Tibial nerve (tissue), 4 donors: ENCODE data around the gene ERBB2. TPM values are rescaled to one million over a fixed set of nuclear protein-coding genes. Genes with fewer than 3 reads are reported as not detected.
A peak's percentile ranks its signal among the peaks of the same experiment; 100 is the strongest.

Source experiments
- DNase-seq, 2 donors: peaks; one replicate each; pipeline ENCODE4 v3.0.0-alpha.2; 2019; ENCODE audit warnings: low spot score in 2 of 2
- H3K27ac ChIP-seq, 4 donors: fragments of 200-600 bp; sonication (generic) in 3 of 4; one replicate each; pipeline ENCODE4 v1.5.1; 2017 to 2019; ENCODE audit warnings: mild to moderate bottlenecking in 1 of 4
- H3K27me3 ChIP-seq, 2 donors: fragments of 200-600 bp; sonication (generic) in 1 of 2; one replicate each; pipeline versions ENCODE4 v1.5.1 to v1.6.0; 2017 to 2019
- H3K36me3 ChIP-seq, 3 donors: fragments of 200-600 bp; sonication (generic); one replicate each; pipeline ENCODE4 v1.5.1; 2018 to 2019
- H3K4me1 ChIP-seq, 4 donors: fragments of 200-600 bp; sonication (generic) in 3 of 4; one replicate each; pipeline ENCODE4 v1.5.1; 2017 to 2019
- H3K4me3 ChIP-seq, 4 donors: fragments of 200-600 bp; sonication (generic) in 3 of 4; one replicate each; pipeline ENCODE4 v1.5.1; 2017 to 2019; ENCODE audit warnings: mild to moderate bottlenecking in 1 of 4, moderate library complexity in 1 of 4
- H3K9me3 ChIP-seq, 4 donors: fragments of 200-600 bp; sonication (generic) in 3 of 4; one replicate each; pipeline ENCODE4 v1.5.1; 2017 to 2019
- CTCF ChIP-seq, 5 experiments: fragments of 200-600 bp in 3 of 5; fragments of 450-650 bp in 2 of 5; sonication (generic) in 3 of 5; IDR thresholded peaks; one replicate each; pipeline ENCODE4 v1.5.1; 2016 to 2019; ENCODE audit warnings: antibody characterized with exemption in 5 of 5, mild to moderate bottlenecking in 3 of 5, moderate library complexity in 2 of 5
- EP300 ChIP-seq, 2 donors: sonication (generic); formaldehyde crosslinking; IDR thresholded peaks; one replicate each; pipeline ENCODE4 v1.6.1; 2017; ENCODE audit warnings: antibody characterized with exemption in 2 of 2, mild to moderate bottlenecking in 1 of 2
- POLR2A ChIP-seq, 2 donors: fragments of 450-650 bp; IDR thresholded peaks; one replicate each; pipeline ENCODE4 v1.6.1; 2017; ENCODE audit warnings: antibody characterized with exemption in 2 of 2, mild to moderate bottlenecking in 2 of 2, moderate library complexity in 2 of 2
- WGBS, 2 donors: methylation state at CpG; one replicate each; pipeline ENCODE4 v1.1.5; 2018; 5-methylcytosine and 5-hydroxymethylcytosine counted together
- total RNA-seq, 4 donors: library from RNA; depleted of rRNA; stranded (reverse); fragments of >200 nt; gene quantifications; one replicate each; pipeline ENCODE4 v1.1.0, GENCODE V29; 2016

The ERBB2 gene
- total RNA-seq, 4 donors from 2014 or later: 101 to 131 (median 114) TPM

GRCh38 chr17:39673335-39674081 is 26.4 kb upstream of the ERBB2 start:
- TF ChIP-seq EP300 (IDR thresholded peaks at IDR 0.05) (no peak), CTCF (IDR thresholded peaks at IDR 0.05) (no peak), POLR2A (IDR thresholded peaks at IDR 0.05) (no peak)

GRCh38 chr17:39674179-39674578 is 25.7 kb upstream of the ERBB2 start:
- peak overlapping the region in 1 of 4 donors; percentile 78 for H3K27ac ChIP-seq
- peaks cover 0 to 24% of the 10 kb centered on the region in 2 donors for H3K27me3 ChIP-seq
- no peaks in the 10 kb centered on the region for H3K9me3 ChIP-seq
- DNase-seq: no peak
- 82 to 85% methylated on average over 5 of the region's 5 CpGs for WGBS, 2 donors
- H3K4me3 ChIP-seq: no peak overlapping the region
- no peaks in the 10 kb centered on the region for H3K36me3 ChIP-seq
- peaks cover 0 to 45% (median 26%) of the 10 kb centered on the region in 4 donors for H3K4me1 ChIP-seq
- TF ChIP-seq EP300 (IDR thresholded peaks at IDR 0.05) (no peak), CTCF (IDR thresholded peaks at IDR 0.05) (no peak), POLR2A (IDR thresholded peaks at IDR 0.05) (no peak)

More at GRCh38 chr17:39673335-39674081, 26.4 kb upstream of the ERBB2 start:
- no peaks in the 10 kb centered on the region for H3K36me3 ChIP-seq
- 80 to 81% methylated on average over 11 to 13 of the region's 13 CpGs for WGBS, 2 donors
- H3K4me3 ChIP-seq: no peak overlapping the region
- H3K9me3 ChIP-seq: no peaks in the 10 kb centered on the region
- DNase-seq: no peak
- H3K4me1 ChIP-seq: peaks cover 0 to 51% (median 26%) of the 10 kb centered on the region in 4 donors
- no peak overlapping the region for H3K27ac ChIP-seq
- peaks cover 0 to 31% of the 10 kb centered on the region in 2 donors for H3K27me3 ChIP-seq

- no peak for DNase-seq
- Histone ChIP-seq H3K27me3 (peaks cover 0 to 17% of the 10 kb centered on the region in 2 donors), H3K4me1 (peaks cover 0 to 47% (median 27%) of the 10 kb centered on the region in 4 donors), H3K4me3 (no peak overlapping the region), H3K36me3 (peaks cover 0 to 3% (median 0%) of the 10 kb centered on the region in 3 donors), H3K9me3 (no peaks in the 10 kb centered on the region), H3K27ac (peak overlapping the region in 3 of 4 donors; percentile 52 to 78 (median 67))
- 39 to 55% methylated on average over 7 of the region's 11 CpGs for WGBS, 2 donors
- TF ChIP-seq CTCF (IDR thresholded peaks at IDR 0.05): no peak
- no peak for TF ChIP-seq EP300 (IDR thresholded peaks at IDR 0.05)
- no peak for TF ChIP-seq POLR2A (IDR thresholded peaks at IDR 0.05)
Observed at GRCh38 chr17:39674702-39675389, 25.0 kb upstream of the ERBB2 start.

GRCh38 chr17:39675390-39676082 is 24.3 kb upstream of the ERBB2 start:
- H3K27me3 ChIP-seq: peaks cover 0 to 11% of the 10 kb centered on the region in 2 donors
- peak overlapping the region in 3 of 4 donors; percentile 52 to 78 (median 67) for H3K27ac ChIP-seq
- no peak for TF ChIP-seq POLR2A (IDR thresholded peaks at IDR 0.05)
- no peak for TF ChIP-seq EP300 (IDR thresholded peaks at IDR 0.05)
- no peak for TF ChIP-seq CTCF (IDR thresholded peaks at IDR 0.05)
- H3K4me3 ChIP-seq: no peak overlapping the region
- DNase-seq: no peak
- H3K9me3 ChIP-seq: no peaks in the 10 kb centered on the region
- 69% methylated on average over 10 of the region's 10 CpGs for WGBS, 2 donors
- H3K4me1 ChIP-seq: peaks cover 0 to 47% (median 27%) of the 10 kb centered on the region in 4 donors
- peaks cover 0 to 10% (median 0%) of the 10 kb centered on the region in 3 donors for H3K36me3 ChIP-seq
